Kidney epithelial cell (primary cell): Measurements from ENCODE around the gene SLC22A6. TPM values are rescaled to one million over a fixed set of nuclear protein-coding genes. Genes with fewer than 3 reads are reported as not detected.

Source experiments
- DNase-seq: peaks from one replicate; pipeline ENCODE4 v3.0.0-alpha.2; 2010; ENCODE audit warnings: low read depth
- H3K27me3 ChIP-seq: 2 replicates; pipeline ENCODE4 v1.6.0; 2011; ENCODE audit warnings: low read length; ENCODE audit not compliant: control insufficient read depth, insufficient read depth
- H3K36me3 ChIP-seq: 2 replicates; pipeline ENCODE4 v1.5.1; 2011; ENCODE audit warnings: low read length; ENCODE audit not compliant: control insufficient read depth, insufficient read depth
- H3K4me3 ChIP-seq: 2 replicates; pipeline ENCODE4 v1.5.1; 2011; ENCODE audit warnings: low read depth, mild to moderate bottlenecking, control low read depth, low read length
- CTCF ChIP-seq: IDR thresholded peaks from 2 replicates; pipeline ENCODE4 v1.5.1; 2011; ENCODE audit warnings: mild to moderate bottlenecking, moderate library complexity, low read length, control low read depth, inconsistent platforms; ENCODE audit not compliant: insufficient read depth, poor library complexity, severe bottlenecking
- total RNA-seq: library from RNA; depleted of rRNA; stranded (reverse); fragments of >200 nt; gene quantifications from 2 replicates; pipeline ENCODE4 v1.2.3, GENCODE V29; 2015

The SLC22A6 gene
- total RNA-seq, 1 donor from 2014 or later: not detected

DNA sequence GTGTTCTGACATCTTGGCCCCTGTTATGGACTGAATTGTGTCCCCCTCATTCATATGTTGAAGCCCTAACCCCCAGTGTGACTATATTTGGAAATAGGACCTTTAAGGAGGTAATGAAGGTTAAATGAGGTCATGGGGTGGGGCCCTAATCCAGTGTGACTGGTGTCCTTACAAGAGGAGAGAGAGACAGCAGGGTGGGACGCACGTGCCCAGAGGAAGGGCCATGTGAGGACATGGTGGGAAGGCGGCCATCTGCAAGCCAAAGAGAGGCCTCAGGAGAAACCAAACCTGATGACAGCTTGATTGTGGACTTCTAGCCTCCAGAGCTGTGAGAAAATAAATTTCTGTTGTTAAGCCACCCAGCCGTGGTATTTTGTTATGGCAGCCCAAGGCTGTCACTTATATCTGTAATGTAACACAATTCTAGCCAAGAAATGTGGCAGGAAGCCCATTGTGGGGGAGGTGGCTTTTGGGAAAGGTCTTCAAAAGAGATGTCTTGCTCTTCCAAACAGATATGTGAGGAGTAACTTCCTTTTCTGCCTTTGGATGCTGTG, 23.7 kb downstream of the SLC22A6 start:
- Histone ChIP-seq H3K27me3 (no peaks in the 10 kb centered on the region), H3K4me3 (no peak overlapping the region), H3K36me3 (no peaks in the 10 kb centered on the region)
- no peak for TF ChIP-seq CTCF
- DNase-seq: no peak

DNA sequence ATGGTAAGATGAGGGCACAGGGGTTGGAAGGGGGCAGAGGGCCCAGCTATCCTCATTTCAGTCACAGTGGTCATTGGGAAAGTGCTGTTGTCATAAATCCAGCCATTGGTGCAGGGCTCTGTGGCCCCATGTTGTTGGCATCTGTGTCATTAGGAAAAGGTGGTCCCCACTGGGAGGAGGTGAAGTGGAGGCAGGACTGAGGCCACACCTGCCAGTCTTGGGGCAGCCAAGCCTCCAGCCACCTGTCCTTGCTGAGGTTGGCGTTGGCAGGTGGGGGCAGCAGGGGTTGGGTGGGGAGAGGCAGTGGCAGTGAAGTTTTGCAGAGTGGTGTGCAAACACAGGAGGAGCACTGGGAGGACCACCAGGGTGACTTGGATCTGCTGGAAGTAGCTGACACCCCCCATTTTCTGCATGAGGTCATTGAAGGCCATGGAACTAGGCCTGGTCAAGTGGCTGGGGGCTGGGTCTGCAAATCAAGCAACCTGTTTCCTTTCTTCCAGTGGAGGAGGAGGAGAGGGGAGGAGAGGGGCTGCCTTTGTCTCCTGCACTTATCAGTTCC, 25.3 kb downstream of the SLC22A6 start:
- Histone ChIP-seq H3K36me3 (no peaks in the 10 kb centered on the region), H3K4me3 (no peak overlapping the region), H3K27me3 (no peaks in the 10 kb centered on the region)
- no peak for TF ChIP-seq CTCF
- no peak for DNase-seq

DNA sequence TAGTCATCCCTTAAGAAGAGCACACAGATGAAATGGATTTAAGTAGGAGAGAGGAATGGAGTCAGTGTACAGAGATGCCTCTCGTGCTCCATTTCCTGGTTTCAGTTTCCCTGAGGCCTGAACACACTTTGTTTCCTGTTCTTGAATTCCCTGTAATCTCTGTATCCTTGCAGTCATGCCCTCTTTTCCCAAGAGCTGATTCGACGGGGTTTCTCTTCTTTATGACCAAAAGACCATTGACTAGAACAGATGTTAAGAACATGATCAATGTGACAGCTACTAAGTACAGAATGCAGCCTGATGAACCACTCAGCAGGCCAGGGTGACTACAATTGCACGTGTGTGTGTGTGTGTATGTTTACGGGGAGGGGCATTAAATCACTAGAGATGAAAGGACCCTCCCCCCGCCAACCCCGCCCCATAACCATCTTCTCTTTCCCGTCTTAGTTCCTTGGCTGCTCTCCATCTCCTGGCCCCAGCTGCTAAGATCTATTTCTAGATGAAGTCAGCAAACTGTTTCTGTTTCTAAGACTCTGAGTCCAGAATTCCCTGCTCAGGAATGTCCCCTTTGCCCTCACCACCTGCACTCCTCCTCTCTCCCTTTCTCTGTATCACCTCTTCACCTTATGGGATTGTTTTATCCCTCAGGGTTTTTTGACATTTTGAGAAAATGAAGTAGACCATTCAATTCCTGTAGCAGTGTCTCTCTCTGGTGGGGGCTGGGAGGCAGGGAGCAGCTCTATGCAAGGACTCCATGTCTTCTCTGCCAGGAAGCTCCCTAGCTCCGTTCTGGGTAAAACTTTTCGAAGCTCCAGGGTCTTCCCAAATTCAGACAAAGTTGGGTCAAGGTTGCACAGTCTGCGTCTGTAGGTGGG, 26.0 kb downstream of the SLC22A6 start:
- H3K27me3 ChIP-seq: no peaks in the 10 kb centered on the region
- TF ChIP-seq CTCF: no peak
- DNase-seq: no peak
- no peak overlapping the region for H3K4me3 ChIP-seq
- H3K36me3 ChIP-seq: no peaks in the 10 kb centered on the region

DNA sequence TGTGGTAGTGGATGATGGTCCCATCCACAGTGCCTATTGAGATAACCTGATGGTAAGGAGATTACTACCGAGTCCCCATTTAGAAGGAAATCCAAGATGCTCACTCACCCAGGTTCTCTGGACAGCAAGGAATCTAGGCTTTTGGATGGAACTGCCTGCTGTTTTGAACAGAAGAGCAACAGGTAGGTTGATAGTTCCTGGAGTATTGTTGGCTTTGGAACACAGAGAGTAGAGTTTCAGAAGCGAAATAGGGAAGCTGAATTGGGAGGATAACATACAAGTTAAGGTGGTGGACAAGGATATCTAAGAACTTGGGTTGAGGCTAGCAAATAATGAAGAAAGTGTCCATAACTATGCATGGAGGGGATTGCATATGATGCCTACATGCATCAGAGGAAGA, 27.6 kb downstream of the SLC22A6 start:
- TF ChIP-seq CTCF: no peak
- DNase-seq: no peak
- no peak overlapping the region for H3K4me3 ChIP-seq
- no peaks in the 10 kb centered on the region for H3K27me3 ChIP-seq
- H3K36me3 ChIP-seq: no peaks in the 10 kb centered on the region

- no peaks in the 10 kb centered on the region for H3K36me3 ChIP-seq
- H3K27me3 ChIP-seq: no peaks in the 10 kb centered on the region
- no peak for TF ChIP-seq CTCF
- H3K4me3 ChIP-seq: no peak overlapping the region
- DNase-seq: no peak
Observed at GRCh38 chr11:62954478-62954877, 30.3 kb downstream of the SLC22A6 start.
